Activated CD4-positive, alpha-beta T cell treated with anti-CD3 and anti-CD28 coated beads, Interleukin-2, amount 50 U/mL, for 24 hours (primary cell): ENCODE results near the gene SV2A.
A peak's percentile ranks its signal among the peaks of the same experiment; 100 is the strongest.
"Not testable (repeated sequence)": the region's sequence is repeated elsewhere in the genome, so short reads cannot be mapped to it uniquely, and the experiment has no call there.

Experiments used
- DNase-seq, 2 donors: peaks; one replicate each; pipeline ENCODE4 v3.0.0-alpha.2; 2020; ENCODE audit warnings: low read depth in 1 of 2, low spot score in 1 of 2

The SV2A gene

GRCh38 chr1:149887196-149887455 lies 30.5 kb downstream of the SV2A start:
- DNase-seq = not testable (repeated sequence)

- DNase-seq = peak; percentile 74 to 90
Measured at GRCh38 chr1:149886396-149887195, 31.0 kb downstream of the SV2A start.

GRCh38 chr1:149886121-149886395 lies 31.6 kb downstream of the SV2A start:
- DNase-seq = peak in 1 of 2 donors; percentile 19

GRCh38 chr1:149885339-149886120 lies 32.1 kb downstream of the SV2A start:
- DNase-seq = peak; percentile 42 to 49

GRCh38 chr1:149884433-149885338 lies 33.0 kb downstream of the SV2A start:
- no peak for DNase-seq

- DNase-seq = no peak
Measured at GRCh38 chr1:149883598-149884247, 33.9 kb downstream of the SV2A start.

GRCh38 chr1:149881876-149882275 lies 35.8 kb downstream of the SV2A start:
- DNase-seq = no peak

GRCh38 chr1:149879556-149879955 lies 38.1 kb downstream of the SV2A start:
- no peak for DNase-seq

GRCh38 chr1:149877211-149877946 lies 40.3 kb downstream of the SV2A start:
- no peak for DNase-seq

- not testable (repeated sequence) for DNase-seq
Measured at GRCh38 chr1:149873060-149873459, 44.6 kb downstream of the SV2A start.

GRCh38 chr1:149866887-149867286 lies 50.8 kb downstream of the SV2A start:
- DNase-seq = not testable (repeated sequence)

- DNase-seq = not testable (repeated sequence)
Measured at GRCh38 chr1:149861497-149862054, 56.1 kb downstream of the SV2A start.

- not testable (repeated sequence) for DNase-seq
Measured at GRCh38 chr1:149860684-149861496, 56.8 kb downstream of the SV2A start.

GRCh38 chr1:149860271-149860670 lies 57.4 kb downstream of the SV2A start:
- not testable (repeated sequence) for DNase-seq
